SK-N-SH treated with all-trans-retinoic acid at 6 μM for 48 hours (cell line): ENCODE results near the gene TLL2.
A peak's percentile ranks its signal among the peaks of the same experiment; 100 is the strongest.

ENCODE experiments used
- ATAC-seq: fragments of 200-7000 bp; cut with Tn5 transposase; 3 replicates; pipeline ENCODE4 v1.9.1; 2020; ENCODE audit warnings: mild to moderate bottlenecking, moderate library complexity
- ARNTL ChIP-seq: fragments of 450-650 bp; formaldehyde crosslinking; IDR thresholded peaks from 2 replicates; pipeline ENCODE4 v1.5.0; 2020; ENCODE audit warnings: low read depth, mild to moderate bottlenecking, moderate library complexity, borderline replicate concordance
- BACH2 ChIP-seq: fragments of 250-450 bp; sonication (Bioruptor Pico); IDR thresholded peaks from 2 replicates; pipeline ENCODE4 v1.9.0; 2021; ENCODE audit warnings: mild to moderate bottlenecking, borderline replicate concordance
- CSDC2 ChIP-seq: fragments of 250-450 bp; sonication (Bioruptor Pico); IDR thresholded peaks from 2 replicates; pipeline ENCODE4 v1.5.0; 2020; ENCODE audit warnings: mild to moderate bottlenecking, moderate library complexity
- ESRRG ChIP-seq: fragments of 250-450 bp; sonication (Bioruptor Pico); IDR thresholded peaks from 2 replicates; pipeline ENCODE4 v1.6.1; 2021; ENCODE audit warnings: mild to moderate bottlenecking
- GLIS3 ChIP-seq: fragments of 250-450 bp; sonication (Bioruptor Pico); IDR thresholded peaks from 2 replicates; pipeline ENCODE4 v1.5.0; 2020; ENCODE audit warnings: mild to moderate bottlenecking, moderate library complexity
- OSR1 ChIP-seq: fragments of 250-450 bp; sonication (Bioruptor Pico); IDR thresholded peaks from 2 replicates; pipeline ENCODE4 v1.8.0; 2022; ENCODE audit warnings: moderate library complexity, mild to moderate bottlenecking, inconsistent platforms
- PPARA ChIP-seq: fragments of 250-450 bp; sonication (Bioruptor Pico); IDR thresholded peaks from 2 replicates; pipeline ENCODE4 v1.5.0; 2020; ENCODE audit warnings: mild to moderate bottlenecking, borderline replicate concordance
- RARB ChIP-seq: fragments of 250-450 bp; sonication (Bioruptor Pico); IDR thresholded peaks from 2 replicates; pipeline ENCODE4 v1.8.0; 2021; ENCODE audit warnings: mild to moderate bottlenecking, moderate library complexity
- SNAI2 ChIP-seq: fragments of 250-450 bp; sonication (Bioruptor Pico); IDR thresholded peaks from 2 replicates; pipeline ENCODE4 v1.5.0; 2020; ENCODE audit warnings: mild to moderate bottlenecking, moderate library complexity
- TCF4 ChIP-seq: fragments of 250-450 bp; sonication (Bioruptor Pico); IDR thresholded peaks from 2 replicates; pipeline ENCODE4 v1.8.0; 2021; ENCODE audit warnings: mild to moderate bottlenecking, moderate library complexity, borderline replicate concordance
- TOX ChIP-seq: fragments of 250-450 bp; sonication (Bioruptor Pico); IDR thresholded peaks from 2 replicates; pipeline ENCODE4 v1.8.0; 2021; ENCODE audit warnings: mild to moderate bottlenecking, moderate library complexity, borderline replicate concordance
- TSHZ2 ChIP-seq: fragments of 250-450 bp; sonication (Bioruptor Pico); IDR thresholded peaks from 2 replicates; pipeline ENCODE4 v1.5.0; 2020; ENCODE audit warnings: mild to moderate bottlenecking, moderate library complexity
- ZC3H10 ChIP-seq: fragments of 250-450 bp; sonication (Bioruptor Pico); IDR thresholded peaks from 2 replicates; pipeline ENCODE4 v1.5.1; 2021; ENCODE audit warnings: mild to moderate bottlenecking, moderate library complexity
- ZFP3 ChIP-seq: fragments of 250-450 bp; sonication (Bioruptor Pico); IDR thresholded peaks from 2 replicates; pipeline ENCODE4 v1.5.0; 2020; ENCODE audit warnings: mild to moderate bottlenecking, moderate library complexity
- ZFP30 ChIP-seq: fragments of 450-650 bp; formaldehyde crosslinking; IDR thresholded peaks from 2 replicates; pipeline ENCODE4 v1.5.0; 2022; ENCODE audit warnings: mild to moderate bottlenecking, moderate library complexity
- ZNF565 ChIP-seq: fragments of 450-650 bp; formaldehyde crosslinking; conservative IDR thresholded peaks from 2 replicates; pipeline ENCODE4 v1.5.0; 2020; ENCODE audit warnings: low read depth, mild to moderate bottlenecking, moderate library complexity
- ZNF70 ChIP-seq: fragments of 450-650 bp; formaldehyde crosslinking; IDR thresholded peaks from 2 replicates; pipeline ENCODE4 v1.5.0; 2020; ENCODE audit warnings: mild to moderate bottlenecking, moderate library complexity
- ZNF8 ChIP-seq: fragments of 450-650 bp; formaldehyde crosslinking; IDR thresholded peaks from 2 replicates; pipeline ENCODE4 v1.5.0; 2020; ENCODE audit warnings: mild to moderate bottlenecking, moderate library complexity
- TF ChIP-seq, protein P1 (sequence below): fragments of 250-450 bp; sonication (Bioruptor Pico); IDR thresholded peaks from 2 replicates; pipeline ENCODE4 v1.8.0; 2021; ENCODE audit warnings: low read depth, mild to moderate bottlenecking, moderate library complexity, borderline replicate concordance
- TF ChIP-seq, protein P2 (sequence below): fragments of 250-450 bp; sonication (Bioruptor Pico); IDR thresholded peaks from 2 replicates; pipeline ENCODE4 v1.8.0; 2020; ENCODE audit warnings: mild to moderate bottlenecking, moderate library complexity, borderline replicate concordance
- TF ChIP-seq, protein P3 (sequence below): fragments of 250-450 bp; sonication (Bioruptor Pico); IDR thresholded peaks from 2 replicates; pipeline ENCODE4 v1.5.1; 2020; ENCODE audit warnings: low read depth, mild to moderate bottlenecking, moderate library complexity

The TLL2 gene

DNA sequence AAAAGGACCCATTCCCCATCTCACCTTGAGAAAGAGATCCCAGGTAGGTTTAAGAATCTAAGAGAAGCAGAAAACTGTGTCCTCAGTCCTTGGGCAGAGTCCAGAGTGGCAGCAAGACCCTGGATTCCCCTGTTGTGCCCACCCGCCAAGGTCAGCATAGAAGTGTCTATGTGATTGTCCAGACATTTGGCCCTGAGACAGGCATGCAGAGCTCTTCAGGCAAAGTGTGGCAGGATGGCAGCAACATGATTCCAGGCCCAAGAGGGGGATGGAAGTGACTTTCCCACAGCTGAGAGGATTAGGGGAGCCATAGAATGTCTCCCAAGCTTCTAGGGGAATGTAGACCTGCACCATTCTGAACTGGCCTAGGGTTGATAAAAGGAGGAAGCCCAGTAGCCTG lies 115.8 kb downstream of the TLL2 start (continued):
- TF ChIP-seq, protein P1, sequence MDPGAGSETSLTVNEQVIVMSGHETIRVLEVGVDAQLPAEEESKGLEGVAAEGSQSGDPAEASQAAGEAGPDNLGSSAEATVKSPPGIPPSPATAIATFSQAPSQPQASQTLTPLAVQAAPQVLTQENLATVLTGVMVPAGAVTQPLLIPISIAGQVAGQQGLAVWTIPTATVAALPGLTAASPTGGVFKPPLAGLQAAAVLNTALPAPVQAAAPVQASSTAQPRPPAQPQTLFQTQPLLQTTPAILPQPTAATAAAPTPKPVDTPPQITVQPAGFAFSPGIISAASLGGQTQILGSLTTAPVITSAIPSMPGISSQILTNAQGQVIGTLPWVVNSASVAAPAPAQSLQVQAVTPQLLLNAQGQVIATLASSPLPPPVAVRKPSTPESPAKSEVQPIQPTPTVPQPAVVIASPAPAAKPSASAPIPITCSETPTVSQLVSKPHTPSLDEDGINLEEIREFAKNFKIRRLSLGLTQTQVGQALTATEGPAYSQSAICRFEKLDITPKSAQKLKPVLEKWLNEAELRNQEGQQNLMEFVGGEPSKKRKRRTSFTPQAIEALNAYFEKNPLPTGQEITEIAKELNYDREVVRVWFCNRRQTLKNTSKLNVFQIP (CRISPR knock-in tag), result no peak
- no peak for TF ChIP-seq TOX (CRISPR knock-in tag)
- TF ChIP-seq, protein P2, sequence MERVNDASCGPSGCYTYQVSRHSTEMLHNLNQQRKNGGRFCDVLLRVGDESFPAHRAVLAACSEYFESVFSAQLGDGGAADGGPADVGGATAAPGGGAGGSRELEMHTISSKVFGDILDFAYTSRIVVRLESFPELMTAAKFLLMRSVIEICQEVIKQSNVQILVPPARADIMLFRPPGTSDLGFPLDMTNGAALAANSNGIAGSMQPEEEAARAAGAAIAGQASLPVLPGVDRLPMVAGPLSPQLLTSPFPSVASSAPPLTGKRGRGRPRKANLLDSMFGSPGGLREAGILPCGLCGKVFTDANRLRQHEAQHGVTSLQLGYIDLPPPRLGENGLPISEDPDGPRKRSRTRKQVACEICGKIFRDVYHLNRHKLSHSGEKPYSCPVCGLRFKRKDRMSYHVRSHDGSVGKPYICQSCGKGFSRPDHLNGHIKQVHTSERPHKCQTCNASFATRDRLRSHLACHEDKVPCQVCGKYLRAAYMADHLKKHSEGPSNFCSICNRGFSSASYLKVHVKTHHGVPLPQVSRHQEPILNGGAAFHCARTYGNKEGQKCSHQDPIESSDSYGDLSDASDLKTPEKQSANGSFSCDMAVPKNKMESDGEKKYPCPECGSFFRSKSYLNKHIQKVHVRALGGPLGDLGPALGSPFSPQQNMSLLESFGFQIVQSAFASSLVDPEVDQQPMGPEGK, result no peak
- TF ChIP-seq ZFP3 (CRISPR knock-in tag), result no peak
- TF ChIP-seq, all 23 proteins: peak for 0

- peak; percentile 96 for ATAC-seq
- TF ChIP-seq ZNF70 (CRISPR knock-in tag) (peak; percentile 74), SNAI2 (CRISPR knock-in tag) (no peak)
Observed at GRCh38 chr10:96395931-96396877, 117.5 kb downstream of the TLL2 start.

DNA sequence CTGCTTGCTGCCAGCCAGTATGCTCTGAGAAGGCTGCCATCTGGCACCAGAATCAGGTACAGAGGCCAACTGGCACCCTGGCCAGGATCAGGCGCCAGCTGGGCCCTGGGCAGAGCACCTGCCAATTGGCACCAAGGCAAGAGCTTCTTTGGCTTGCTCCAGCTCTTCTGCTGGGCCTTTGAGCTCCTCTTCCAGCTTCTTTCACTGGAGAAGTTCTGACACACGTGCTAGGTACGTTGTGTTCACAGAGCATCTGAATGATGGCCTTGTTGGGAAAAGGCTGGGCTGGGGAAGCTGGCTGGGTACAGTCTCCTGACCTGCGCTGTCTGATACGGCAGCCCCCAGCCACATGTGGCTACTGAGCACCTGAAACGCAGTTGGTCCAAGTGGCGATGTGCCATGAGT lies 123.3 kb downstream of the TLL2 start:
- ATAC-seq, result no peak
- TF ChIP-seq ZNF8 (CRISPR knock-in tag) (no peak), RARB (no peak), BACH2 (no peak), GLIS3 (no peak), ZC3H10 (CRISPR knock-in tag) (no peak), ZFP3 (CRISPR knock-in tag) (no peak), ZNF565 (CRISPR knock-in tag) (no peak), TCF4 (CRISPR knock-in tag) (no peak), TSHZ2 (no peak), OSR1 (CRISPR knock-in tag) (no peak), ARNTL (CRISPR knock-in tag) (no peak), PPARA (CRISPR knock-in tag) (no peak), SNAI2 (CRISPR knock-in tag) (no peak), ZFP30 (CRISPR knock-in tag) (no peak), ZNF70 (CRISPR knock-in tag) (no peak), CSDC2 (CRISPR knock-in tag) (no peak), ESRRG (CRISPR knock-in tag) (no peak), TOX (CRISPR knock-in tag) (no peak)
- TF ChIP-seq, protein P3, sequence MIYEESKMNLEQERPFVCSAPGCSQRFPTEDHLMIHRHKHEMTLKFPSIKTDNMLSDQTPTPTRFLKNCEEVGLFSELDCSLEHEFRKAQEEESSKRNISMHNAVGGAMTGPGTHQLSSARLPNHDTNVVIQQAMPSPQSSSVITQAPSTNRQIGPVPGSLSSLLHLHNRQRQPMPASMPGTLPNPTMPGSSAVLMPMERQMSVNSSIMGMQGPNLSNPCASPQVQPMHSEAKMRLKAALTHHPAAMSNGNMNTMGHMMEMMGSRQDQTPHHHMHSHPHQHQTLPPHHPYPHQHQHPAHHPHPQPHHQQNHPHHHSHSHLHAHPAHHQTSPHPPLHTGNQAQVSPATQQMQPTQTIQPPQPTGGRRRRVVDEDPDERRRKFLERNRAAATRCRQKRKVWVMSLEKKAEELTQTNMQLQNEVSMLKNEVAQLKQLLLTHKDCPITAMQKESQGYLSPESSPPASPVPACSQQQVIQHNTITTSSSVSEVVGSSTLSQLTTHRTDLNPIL (CRISPR knock-in tag), result no peak
- TF ChIP-seq, protein P1 (CRISPR knock-in tag), result no peak
